Cardiac fibroblast (primary cell): ENCODE measurements around the gene MCL1.
"Not testable (repeated sequence)": the region's sequence is repeated elsewhere in the genome, so short reads cannot be mapped to it uniquely, and the experiment has no call there.

Experiments
- DNase-seq, 2 donors: peaks; one replicate each; pipeline versions ENCODE4 v3.0.0 to v3.0.0-alpha.2; 2010; ENCODE audit warnings: low read depth in 2 of 2
- H3K4me3 ChIP-seq, 2 donors: replicated peaks in 1 of 2; 1 replicate in 1 of 2; 2 replicates in 1 of 2; pipeline ENCODE4 v1.5.1; 2011; ENCODE audit warnings: low read depth in 2 of 2, low read length in 2 of 2, mild to moderate bottlenecking in 2 of 2, moderate library complexity in 1 of 2
- CTCF ChIP-seq: IDR thresholded peaks from one replicate; pipeline ENCODE4 v1.5.1; 2011; ENCODE audit warnings: low read depth, mild to moderate bottlenecking, low read length, inconsistent platforms

Gene MCL1

DNA sequence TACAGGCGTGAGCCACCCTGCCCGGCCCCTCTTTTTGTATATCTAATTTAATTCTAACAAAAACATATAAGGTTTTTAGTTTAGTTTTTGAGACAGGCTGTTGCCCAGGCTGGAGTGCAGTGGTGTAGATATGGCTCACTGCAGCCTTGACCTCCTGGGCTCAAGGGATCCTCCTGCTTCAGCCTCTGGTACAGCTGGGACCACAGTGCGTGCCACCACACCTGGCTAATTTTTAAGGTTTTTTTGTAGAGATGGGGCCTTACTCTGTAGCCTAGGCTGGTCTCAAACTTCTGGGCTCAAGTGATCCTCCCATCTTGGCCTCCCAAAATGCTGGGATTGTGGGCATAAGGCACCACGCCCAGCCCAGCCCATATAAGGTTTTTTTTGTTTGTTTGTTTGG lies 31.2 kb upstream of the MCL1 start:
- no peak overlapping the region for H3K4me3 ChIP-seq
- no peak for DNase-seq
- no peak for TF ChIP-seq CTCF

- no peak for TF ChIP-seq CTCF
- H3K4me3 ChIP-seq = no peak overlapping the region
- peak; percentile 42 to 68 for DNase-seq
These were observed 30.3 kb upstream of the MCL1 start for GRCh38 chr1:150609732-150610131.

DNA sequence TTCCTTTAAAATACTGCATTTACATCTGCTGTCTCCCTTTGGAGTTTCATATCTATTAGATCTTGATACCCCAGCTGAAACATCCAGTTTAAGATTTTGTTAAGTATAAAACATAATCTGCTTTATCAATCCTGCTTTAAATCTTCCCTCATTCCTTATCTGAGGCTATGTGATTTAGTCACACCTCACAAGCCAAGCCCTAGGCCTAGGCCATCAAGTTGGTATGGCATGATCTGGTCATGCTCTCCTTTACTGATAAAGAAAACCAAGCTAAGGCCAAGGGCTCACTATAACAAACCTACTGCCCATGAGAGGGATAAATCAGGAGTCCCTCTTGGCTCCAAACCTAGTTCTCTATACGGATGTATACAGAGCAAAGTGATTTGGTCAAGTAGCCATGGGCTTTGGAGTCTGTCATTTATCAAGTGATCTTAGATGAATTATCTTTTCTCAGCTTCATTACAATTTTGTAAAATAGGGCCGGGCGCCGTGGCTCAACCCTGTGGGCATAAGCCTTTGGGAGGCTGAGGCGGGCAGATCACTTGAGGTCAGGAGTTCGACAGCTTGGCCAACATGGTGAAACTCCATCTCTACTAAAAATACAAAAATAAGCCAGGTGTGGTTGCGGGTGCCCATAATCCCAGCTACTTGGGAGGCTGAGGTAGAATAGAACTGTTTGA lies 27.2 kb upstream of the MCL1 start:
- no peak overlapping the region for H3K4me3 ChIP-seq
- DNase-seq = no peak
- no peak for TF ChIP-seq CTCF

- DNase-seq, H3K4me3 ChIP-seq: not testable (repeated sequence)
These were observed 26.0 kb upstream of the MCL1 start for GRCh38 chr1:150605451-150605731.

DNA sequence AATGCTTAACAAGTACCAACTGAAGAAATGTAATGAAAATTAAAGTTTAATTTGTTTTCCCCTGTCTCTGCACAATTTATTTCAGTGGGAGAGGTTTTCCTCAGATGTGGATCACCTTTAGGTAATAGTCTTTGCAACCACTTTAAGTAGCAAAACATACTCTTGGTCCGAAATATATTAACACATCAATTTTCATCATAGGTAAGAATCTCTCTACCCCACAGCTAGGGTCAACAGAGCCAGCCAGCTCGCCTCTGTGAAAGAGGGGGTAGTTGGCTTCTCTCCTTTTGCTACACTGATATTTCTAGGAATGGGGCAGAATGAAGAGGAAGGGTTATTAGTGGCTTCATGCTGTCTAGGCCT lies 24.8 kb upstream of the MCL1 start:
- no peak for DNase-seq
- TF ChIP-seq CTCF = no peak
- no peak overlapping the region for H3K4me3 ChIP-seq

- H3K4me3 ChIP-seq = no peak overlapping the region
- no peak for TF ChIP-seq CTCF
These were observed 24.3 kb upstream of the MCL1 start for GRCh38 chr1:150603711-150604110.

GRCh38 chr1:150602372-150602771 lies 23.0 kb upstream of the MCL1 start:
- DNase-seq, H3K4me3 ChIP-seq: not testable (repeated sequence)

More at GRCh38 chr1:150603711-150604110, 24.3 kb upstream of the MCL1 start:
- DNase-seq = no peak

DNA sequence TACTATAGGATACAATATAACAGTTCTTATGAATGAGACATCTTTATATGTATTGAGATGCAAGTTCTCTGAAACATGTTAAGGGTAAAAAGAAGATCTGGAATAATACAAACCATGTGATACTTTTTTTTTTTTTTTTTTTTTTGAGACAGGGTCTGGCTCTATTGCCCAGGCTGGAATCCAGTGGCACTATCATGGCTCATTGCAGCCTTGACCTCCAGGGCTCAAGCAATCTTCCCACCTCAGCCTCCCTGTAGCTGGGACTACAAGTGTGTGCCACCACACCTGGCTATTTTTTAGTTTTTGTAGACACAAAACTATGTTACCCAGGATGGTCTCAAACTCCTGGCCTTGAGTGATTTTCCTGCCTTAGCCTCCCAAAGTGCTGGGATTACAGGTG lies 22.1 kb upstream of the MCL1 start:
- TF ChIP-seq CTCF = no peak
- no peak for DNase-seq
- no peak overlapping the region for H3K4me3 ChIP-seq

- not testable (repeated sequence) for H3K4me3 ChIP-seq, DNase-seq
These were observed 18.9 kb upstream of the MCL1 start for GRCh38 chr1:150598346-150598745.
